ENCODE results near the gene LCN6. TPM values are rescaled to one million over a fixed set of nuclear protein-coding genes. Genes with fewer than 3 reads are reported as not detected.

The LCN6 gene
- total RNA-seq, 4 donors from 2014 or later: 4.0 to 8.3 (median 5.9) TPM

- peak overlapping the region; percentile 28 for H3K4me3 ChIP-seq
Observed at GRCh38 chr9:136744773-136745172, 3.6 kb downstream of the LCN6 start.

GRCh38 chr9:136743639-136744211 is 4.6 kb downstream of the LCN6 start:
- Histone ChIP-seq H3K27me3 (peaks cover 62% of the 10 kb centered on the region), H3K36me3 (no peaks in the 10 kb centered on the region), H3K9me3 (no peaks in the 10 kb centered on the region), H3K27ac (no peak overlapping the region), H3K4me3 (peak overlapping the region; percentile 28), H3K4me1 (peaks cover 34% of the 10 kb centered on the region)
- TF ChIP-seq POLR2A (IDR thresholded peaks at IDR 0.05) (no peak), EP300 (IDR thresholded peaks at IDR 0.05) (no peak), POLR2AphosphoS5 (IDR thresholded peaks at IDR 0.05) (no peak)
- TF ChIP-seq, protein P1, sequence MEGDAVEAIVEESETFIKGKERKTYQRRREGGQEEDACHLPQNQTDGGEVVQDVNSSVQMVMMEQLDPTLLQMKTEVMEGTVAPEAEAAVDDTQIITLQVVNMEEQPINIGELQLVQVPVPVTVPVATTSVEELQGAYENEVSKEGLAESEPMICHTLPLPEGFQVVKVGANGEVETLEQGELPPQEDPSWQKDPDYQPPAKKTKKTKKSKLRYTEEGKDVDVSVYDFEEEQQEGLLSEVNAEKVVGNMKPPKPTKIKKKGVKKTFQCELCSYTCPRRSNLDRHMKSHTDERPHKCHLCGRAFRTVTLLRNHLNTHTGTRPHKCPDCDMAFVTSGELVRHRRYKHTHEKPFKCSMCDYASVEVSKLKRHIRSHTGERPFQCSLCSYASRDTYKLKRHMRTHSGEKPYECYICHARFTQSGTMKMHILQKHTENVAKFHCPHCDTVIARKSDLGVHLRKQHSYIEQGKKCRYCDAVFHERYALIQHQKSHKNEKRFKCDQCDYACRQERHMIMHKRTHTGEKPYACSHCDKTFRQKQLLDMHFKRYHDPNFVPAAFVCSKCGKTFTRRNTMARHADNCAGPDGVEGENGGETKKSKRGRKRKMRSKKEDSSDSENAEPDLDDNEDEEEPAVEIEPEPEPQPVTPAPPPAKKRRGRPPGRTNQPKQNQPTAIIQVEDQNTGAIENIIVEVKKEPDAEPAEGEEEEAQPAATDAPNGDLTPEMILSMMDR (IDR thresholded peaks at IDR 0.05): no peak
- 60% methylated on average over 2 of the region's 16 CpGs for WGBS
- DNase-seq (ENCODE audit: low spot score in 2 of 2): no peak

More at GRCh38 chr9:136744773-136745172, 3.6 kb downstream of the LCN6 start:
- no peaks in the 10 kb centered on the region for H3K9me3 ChIP-seq
- WGBS: 65% methylated on average over 8 of the region's 18 CpGs
- no peak overlapping the region for H3K27ac ChIP-seq
- H3K27me3 ChIP-seq: peaks cover 52% of the 10 kb centered on the region
- no peaks in the 10 kb centered on the region for H3K36me3 ChIP-seq
- H3K4me1 ChIP-seq: peaks cover 34% of the 10 kb centered on the region
- no peak for DNase-seq (ENCODE audit: low spot score in 2 of 2)
- TF ChIP-seq POLR2AphosphoS5 (IDR thresholded peaks at IDR 0.05) (no peak), POLR2A (IDR thresholded peaks at IDR 0.05) (no peak), EP300 (IDR thresholded peaks at IDR 0.05) (no peak)

GRCh38 chr9:136742591-136743391 is 5.5 kb downstream of the LCN6 start, which contains the start of gene LCN10:
TSS of gene LCN10 (minus strand) at chr9:136742940. CDS start at chr9:136742903, 37 bp downstream.
- no peak within 1 kb of the TSS for H3K27ac ChIP-seq
- 66% methylated on average over 12 of the region's 25 CpGs for WGBS
- DNase-seq (ENCODE audit: low spot score in 2 of 2): no peak
- H3K4me3 ChIP-seq: peak within 1 kb of the TSS; percentile 28
- no peaks in the 10 kb centered on the region for H3K9me3 ChIP-seq
- H3K27me3 ChIP-seq: peaks cover 67% of the 10 kb centered on the region
- H3K36me3 ChIP-seq: no peaks in the 10 kb centered on the region
- H3K4me1 ChIP-seq: peaks cover 34% of the 10 kb centered on the region
- TF ChIP-seq POLR2A (IDR thresholded peaks at IDR 0.05): no peak
- TF ChIP-seq, protein P1 (IDR thresholded peaks at IDR 0.05): peak in 1 of 2 donors; percentile 1

DNA sequence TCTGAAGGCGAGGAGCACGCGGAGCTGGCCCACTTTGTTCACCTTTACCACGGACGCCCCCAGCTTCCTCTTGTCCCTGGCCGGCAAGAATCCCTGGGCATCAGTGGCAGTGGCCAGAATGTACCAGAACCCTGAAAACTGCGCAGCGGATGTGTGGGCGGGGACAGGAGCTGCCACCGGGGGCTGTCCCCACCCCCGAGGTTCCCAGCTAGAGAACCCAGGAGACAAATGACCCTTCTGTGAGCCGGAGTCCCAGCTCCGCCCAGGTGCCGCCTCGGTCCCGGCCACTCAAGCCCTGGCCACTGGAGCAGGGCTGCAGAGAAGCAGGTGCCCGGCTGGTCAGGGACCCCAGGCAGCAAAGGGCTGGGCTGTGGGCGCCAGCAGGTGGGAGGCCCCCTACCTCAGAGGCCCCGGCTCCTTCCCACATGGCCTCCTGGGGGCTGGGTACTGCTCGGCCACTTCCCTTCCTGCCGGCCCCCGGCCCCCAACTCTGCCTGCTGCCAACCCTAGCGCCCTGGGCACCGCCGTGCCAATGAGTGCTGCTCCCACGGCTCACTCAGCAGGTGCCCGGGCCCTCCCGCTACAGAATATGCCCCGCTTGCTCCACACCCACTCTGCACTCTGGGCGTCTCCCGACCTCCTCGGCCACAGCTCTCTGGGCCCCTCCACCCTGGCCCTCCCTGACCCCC is 6.3 kb downstream of the LCN6 start:
- no peak for DNase-seq (ENCODE audit: low spot score in 2 of 2)
- WGBS: 38% methylated on average over 14 of the region's 32 CpGs
- Histone ChIP-seq H3K4me3 (peak overlapping the region; percentile 28), H3K27ac (no peak overlapping the region), H3K36me3 (no peaks in the 10 kb centered on the region), H3K27me3 (peaks cover 67% of the 10 kb centered on the region), H3K4me1 (peaks cover 34% of the 10 kb centered on the region), H3K9me3 (no peaks in the 10 kb centered on the region)
- TF ChIP-seq POLR2A (IDR thresholded peaks at IDR 0.05): no peak
- TF ChIP-seq EP300 (IDR thresholded peaks at IDR 0.05): no peak
- no peak for TF ChIP-seq POLR2AphosphoS5 (IDR thresholded peaks at IDR 0.05)
- TF ChIP-seq, protein P1 (IDR thresholded peaks at IDR 0.05): no peak

DNA sequence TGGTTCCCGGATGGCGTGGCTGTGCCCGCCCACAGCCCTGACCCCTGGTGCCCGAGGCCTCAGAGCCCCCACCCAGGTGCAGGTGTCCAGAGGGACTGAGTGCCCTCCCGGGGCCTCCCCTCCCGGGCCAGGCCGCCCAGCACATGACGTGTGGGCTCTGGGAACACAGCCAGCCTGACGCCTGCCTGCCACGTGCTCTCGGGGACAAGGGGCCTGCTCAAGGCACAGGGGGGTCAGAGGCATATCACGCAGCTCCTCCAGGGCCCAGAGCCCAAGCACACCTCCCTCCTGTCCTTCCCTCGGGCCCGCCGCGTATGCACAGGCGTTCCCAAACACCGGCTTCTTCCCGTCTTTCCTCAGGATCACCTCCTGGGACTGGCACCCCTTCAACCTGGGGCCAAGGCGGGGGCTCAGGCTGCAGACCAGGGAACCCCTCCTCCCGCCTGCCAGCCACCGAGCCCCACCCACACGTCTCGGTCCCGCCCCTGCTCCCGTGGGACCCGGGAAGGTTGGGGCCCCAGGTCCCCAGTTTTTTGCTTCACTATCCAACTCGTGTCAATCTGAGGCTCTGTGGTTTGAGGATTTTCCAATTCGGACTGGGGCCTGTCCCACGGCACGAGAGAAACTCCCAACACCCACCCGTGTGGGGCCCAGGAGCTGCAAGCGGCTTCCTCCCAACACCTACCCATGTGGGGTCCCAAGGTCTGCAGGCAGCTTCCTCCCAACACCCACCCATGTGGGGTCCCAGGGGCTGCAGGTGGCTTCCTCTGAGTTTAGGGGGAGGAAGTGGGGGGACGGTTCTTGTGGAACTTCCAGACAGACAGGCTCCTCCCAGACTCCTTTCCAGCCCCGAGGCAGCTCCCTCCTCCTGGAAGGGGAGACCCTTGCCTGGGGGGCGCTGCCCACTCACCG is 7.1 kb downstream of the LCN6 start:
- DNase-seq (ENCODE audit: low spot score in 2 of 2): no peak
- H3K27me3 ChIP-seq: peaks cover 67% of the 10 kb centered on the region
- no peaks in the 10 kb centered on the region for H3K9me3 ChIP-seq
- H3K4me1 ChIP-seq: peaks cover 34% of the 10 kb centered on the region
- TF ChIP-seq POLR2A (IDR thresholded peaks at IDR 0.05): no peak
- TF ChIP-seq EP300 (IDR thresholded peaks at IDR 0.05): no peak
- TF ChIP-seq, protein P1 (IDR thresholded peaks at IDR 0.05): no peak
- no peak for TF ChIP-seq POLR2AphosphoS5 (IDR thresholded peaks at IDR 0.05)
- H3K27ac ChIP-seq: no peak overlapping the region
- WGBS: 20% methylated on average over 30 of the region's 37 CpGs
- no peaks in the 10 kb centered on the region for H3K36me3 ChIP-seq
- peak overlapping the region; percentile 28 for H3K4me3 ChIP-seq

Measured in suprapubic skin (tissue), 4 donors.